Raji (cell line): Measurements from ENCODE around the gene NCSTN.

ENCODE experiments used
- POLR2A ChIP-seq: IDR thresholded peaks from 2 replicates; pipeline ENCODE4 v1.6.1; 2011; ENCODE audit warnings: low read depth, low read length, control low read depth; ENCODE audit not compliant: insufficient read depth

Gene NCSTN

GRCh38 chr1:160342526-160342925 lies 657 bp upstream of the NCSTN start:
- TF ChIP-seq POLR2A, result no peak

GRCh38 chr1:160344241-160344640 lies 1.1 kb downstream of the NCSTN start:
- TF ChIP-seq POLR2A, result no peak

GRCh38 chr1:160344936-160345335 lies 1.8 kb downstream of the NCSTN start:
- no peak for TF ChIP-seq POLR2A

- TF ChIP-seq POLR2A, result no peak
Observed at GRCh38 chr1:160346463-160346862, 3.3 kb downstream of the NCSTN start.

- TF ChIP-seq POLR2A, result no peak
Observed at GRCh38 chr1:160346958-160347357, 3.8 kb downstream of the NCSTN start.

- no peak for TF ChIP-seq POLR2A
Observed at GRCh38 chr1:160351629-160352028, 8.4 kb downstream of the NCSTN start.

- no peak for TF ChIP-seq POLR2A
Observed at GRCh38 chr1:160352555-160352954, 9.4 kb downstream of the NCSTN start.

GRCh38 chr1:160353223-160353622 lies 10.0 kb downstream of the NCSTN start:
- TF ChIP-seq POLR2A, result no peak

- no peak for TF ChIP-seq POLR2A
Observed at GRCh38 chr1:160354388-160354985, 11.3 kb downstream of the NCSTN start.

GRCh38 chr1:160357286-160358002 lies 14.3 kb downstream of the NCSTN start:
- no peak for TF ChIP-seq POLR2A

- TF ChIP-seq POLR2A, result no peak
Observed at GRCh38 chr1:160358073-160358472, 14.9 kb downstream of the NCSTN start.

GRCh38 chr1:160359559-160360226 lies 16.5 kb downstream of the NCSTN start:
- TF ChIP-seq POLR2A, result no peak

- no peak for TF ChIP-seq POLR2A
Observed at GRCh38 chr1:160360227-160360695, 17.1 kb downstream of the NCSTN start.

- no peak for TF ChIP-seq POLR2A
Observed at GRCh38 chr1:160361199-160361598, 18.0 kb downstream of the NCSTN start.

- no peak for TF ChIP-seq POLR2A
Observed at GRCh38 chr1:160361814-160362167, 18.6 kb downstream of the NCSTN start.
